ENCODE data around the gene TEX264. TPM values are rescaled to one million over a fixed set of nuclear protein-coding genes. Genes with fewer than 3 reads are reported as not detected.

Gene TEX264
- total and polyA plus RNA-seq, 2 experiments from 2014 or later = 10.0 to 13.3 TPM

GRCh38 chr3:51687431-51688205 is 16.6 kb downstream of the TEX264 start:
- no peaks in the 10 kb centered on the region for H3F3A ChIP-seq (replicated peaks; ENCODE audit: low read depth)
- ATAC-seq = no peak
- Mint-ChIP-seq H3K4me3 (no peak overlapping the region), H3K9me3 (no peaks in the 10 kb centered on the region), H3K27me3 (ENCODE audit: insufficient read depth, low read depth, poor library complexity) (peaks cover 33% of the 10 kb centered on the region), H3K27ac (no peak overlapping the region), H3K36me3 (ENCODE audit: low read depth) (peaks cover 7% of the 10 kb centered on the region), H3K4me1 (peaks cover 17% of the 10 kb centered on the region)
- H3K4me1 ChIP-seq (ENCODE audit: insufficient read depth) = no peaks in the 10 kb centered on the region; the same call in 1 of the 2 replicates
- H3K9me2 ChIP-seq (ENCODE audit: insufficient read depth) = no peaks in the 10 kb centered on the region
- no peaks in the 10 kb centered on the region for H3K27me3 ChIP-seq (ENCODE audit: insufficient read depth)
- no peak overlapping the region for H3K4me3 ChIP-seq
- no peak overlapping the region for H3K4me2 ChIP-seq
- H2AFZ ChIP-seq = no peak overlapping the region
- no peak overlapping the region for H3K27ac ChIP-seq (ENCODE audit: low read depth)
- TF ChIP-seq CTCF (conservative IDR thresholded peaks at IDR 0.05; ENCODE audit: low read depth in 2 of 2) (no peak), EZH2 (IDR thresholded peaks at IDR 0.05; ENCODE audit: low read depth, unreplicated experiment) (no peak), ZNF462 (CRISPR knock-in tag; IDR thresholded peaks at IDR 0.05) (no peak), NANOG (IDR thresholded peaks at IDR 0.05; ENCODE audit: borderline replicate concordance) (no peak), REST (IDR thresholded peaks at IDR 0.05; ENCODE audit: unreplicated experiment) (no peak), POLR2AphosphoS5 (IDR thresholded peaks at IDR 0.05; ENCODE audit: low read depth) (no peak), JUNB (IDR thresholded peaks at IDR 0.05; ENCODE audit: unreplicated experiment) (no peak), STAT1 (IDR thresholded peaks at IDR 0.05; ENCODE audit: unreplicated experiment) (no peak), CREB1 (CRISPR knock-in tag; IDR thresholded peaks at IDR 0.05; ENCODE audit: low read depth) (no peak), ZNF331 (CRISPR knock-in tag; IDR thresholded peaks at IDR 0.05; ENCODE audit: low read depth) (no peak), ETS1 (IDR thresholded peaks at IDR 0.05) (no peak), EZH2phosphoT487 (IDR thresholded peaks at IDR 0.05; ENCODE audit: unreplicated experiment) (no peak), ZNF114 (CRISPR knock-in tag; IDR thresholded peaks at IDR 0.05) (no peak)
- no peaks in the 10 kb centered on the region for H3K79me2 ChIP-seq (replicated peaks; ENCODE audit: insufficient read depth)
- no peaks in the 10 kb centered on the region for H4K20me1 ChIP-seq (replicated peaks; ENCODE audit: insufficient read depth)
- no peak for DNase-seq (ENCODE audit: low spot score)
- H3K36me3 ChIP-seq (ENCODE audit: insufficient read depth) = no peaks in the 10 kb centered on the region

Measured in GM23338 (cell line).